Fibroblast of the aortic adventitia (primary cell): ENCODE results near the gene PRR29. TPM values are rescaled to one million over a fixed set of nuclear protein-coding genes. Genes with fewer than 3 reads are reported as not detected.

Experiments
- DNase-seq: peaks from one replicate; pipeline ENCODE4 v3.0.0-alpha.2; 2010; ENCODE audit warnings: low read depth
- H3K4me3 ChIP-seq: 2 replicates; pipeline ENCODE4 v1.5.1; 2011; ENCODE audit warnings: low read depth, mild to moderate bottlenecking, control low read depth, low read length, moderate library complexity
- CTCF ChIP-seq: IDR thresholded peaks from 2 replicates; pipeline ENCODE4 v1.5.1; 2011; ENCODE audit warnings: mild to moderate bottlenecking, low read length, control low read depth, inconsistent platforms; ENCODE audit not compliant: insufficient read depth
- total RNA-seq: library from RNA; depleted of rRNA; stranded (reverse); fragments of >200 nt; gene quantifications from 2 replicates; pipeline ENCODE4 v1.2.3, GENCODE V29; 2012; ENCODE audit warnings: low replicate concordance

PRR29 gene
- total RNA-seq, 1 donor, result 0.99 TPM

GRCh38 chr17:63988741-63989621 is 9.2 kb upstream of the PRR29 start:
- no peak overlapping the region for H3K4me3 ChIP-seq
- no peak for DNase-seq
- no peak for TF ChIP-seq CTCF

GRCh38 chr17:63989622-63990345 is 8.4 kb upstream of the PRR29 start:
- no peak for DNase-seq
- no peak overlapping the region for H3K4me3 ChIP-seq
- TF ChIP-seq CTCF, result no peak

GRCh38 chr17:63991611-63992010 is 6.5 kb upstream of the PRR29 start:
- no peak for TF ChIP-seq CTCF
- H3K4me3 ChIP-seq, result no peak overlapping the region
- no peak for DNase-seq

- no peak overlapping the region for H3K4me3 ChIP-seq
- TF ChIP-seq CTCF, result no peak
- DNase-seq, result no peak
Observed at GRCh38 chr17:63993368-63993985, 4.7 kb upstream of the PRR29 start.

GRCh38 chr17:63995626-63996025 is 2.5 kb upstream of the PRR29 start:
- no peak overlapping the region for H3K4me3 ChIP-seq
- DNase-seq, result no peak

More at GRCh38 chr17:63995626-63996025, 2.5 kb upstream of the PRR29 start:
- TF ChIP-seq CTCF, result no peak
